HUDEP-2 (cell line): Measurements from ENCODE around the gene SLC6A8.
A peak's percentile ranks its signal among the peaks of the same experiment; 100 is the strongest.
"Not testable (repeated sequence)": the region's sequence is repeated elsewhere in the genome, so short reads cannot be mapped to it uniquely, and the experiment has no call there.

ENCODE experiments used
- DNase-seq, 76 experiments: peaks; one replicate each; lab custom pipeline; 2025; ENCODE audit not compliant: unreplicated experiment in 76 of 76; lab: John Stamatoyannopoulos, UW

SLC6A8 gene

GRCh38 chrX:153704631-153705402 lies 17.1 kb downstream of the SLC6A8 start:
- not testable (repeated sequence) for DNase-seq

GRCh38 chrX:153705403-153706060 lies 17.8 kb downstream of the SLC6A8 start:
- not testable (repeated sequence) for DNase-seq

- DNase-seq: no peak
Measured at GRCh38 chrX:153706799-153707198, 19.1 kb downstream of the SLC6A8 start.

GRCh38 chrX:153707406-153707805 lies 19.7 kb downstream of the SLC6A8 start:
- DNase-seq: no peak

GRCh38 chrX:153708415-153708814 lies 20.7 kb downstream of the SLC6A8 start:
- peak in 72 of 76 experiments; percentile 5 to 78 (median 56) for DNase-seq

GRCh38 chrX:153709726-153710674 lies 22.3 kb downstream of the SLC6A8 start:
- no peak for DNase-seq

GRCh38 chrX:153714256-153714655 lies 26.5 kb downstream of the SLC6A8 start:
- no peak for DNase-seq

- DNase-seq: no peak
Measured at GRCh38 chrX:153717445-153717844, 29.7 kb downstream of the SLC6A8 start.

- no peak for DNase-seq
Measured at GRCh38 chrX:153719238-153719637, 31.5 kb downstream of the SLC6A8 start.

- DNase-seq: no peak
Measured at GRCh38 chrX:153719701-153720100, 32.0 kb downstream of the SLC6A8 start.

GRCh38 chrX:153722704-153723350 lies 35.1 kb downstream of the SLC6A8 start:
- DNase-seq: no peak

GRCh38 chrX:153723351-153724251 lies 35.9 kb downstream of the SLC6A8 start:
- peak in 48 of 76 experiments; percentile 0 to 66 (median 32) for DNase-seq

GRCh38 chrX:153724252-153725038 lies 36.7 kb downstream of the SLC6A8 start, which contains the start of the genes ABCD1 and BCAP31:
Gene ABCD1, plus strand, starts transcription at chrX:153724856. Its CDS starts 411 bp downstream, at chrX:153725267.
Gene BCAP31, minus strand, starts transcription at chrX:153724387. Its CDS starts 1,143 bp downstream, at chrX:153723244.
- peak in 73 of 76 experiments; percentile 18 to 95 (median 83) for DNase-seq

GRCh38 chrX:153725039-153725831 lies 37.5 kb downstream of the SLC6A8 start:
- DNase-seq: no peak

GRCh38 chrX:153725832-153726285 lies 38.1 kb downstream of the SLC6A8 start:
- no peak for DNase-seq

GRCh38 chrX:153726286-153727122 lies 38.8 kb downstream of the SLC6A8 start:
- DNase-seq: peak in 38 of 76 experiments; percentile 0 to 68 (median 33)
